ENCODE data around the gene KCNH6. TPM values are rescaled to one million over a fixed set of nuclear protein-coding genes. Genes with fewer than 3 reads are reported as not detected.

Gene KCNH6
- total RNA-seq, 4 donors from 2014 or later = not detected

DNA sequence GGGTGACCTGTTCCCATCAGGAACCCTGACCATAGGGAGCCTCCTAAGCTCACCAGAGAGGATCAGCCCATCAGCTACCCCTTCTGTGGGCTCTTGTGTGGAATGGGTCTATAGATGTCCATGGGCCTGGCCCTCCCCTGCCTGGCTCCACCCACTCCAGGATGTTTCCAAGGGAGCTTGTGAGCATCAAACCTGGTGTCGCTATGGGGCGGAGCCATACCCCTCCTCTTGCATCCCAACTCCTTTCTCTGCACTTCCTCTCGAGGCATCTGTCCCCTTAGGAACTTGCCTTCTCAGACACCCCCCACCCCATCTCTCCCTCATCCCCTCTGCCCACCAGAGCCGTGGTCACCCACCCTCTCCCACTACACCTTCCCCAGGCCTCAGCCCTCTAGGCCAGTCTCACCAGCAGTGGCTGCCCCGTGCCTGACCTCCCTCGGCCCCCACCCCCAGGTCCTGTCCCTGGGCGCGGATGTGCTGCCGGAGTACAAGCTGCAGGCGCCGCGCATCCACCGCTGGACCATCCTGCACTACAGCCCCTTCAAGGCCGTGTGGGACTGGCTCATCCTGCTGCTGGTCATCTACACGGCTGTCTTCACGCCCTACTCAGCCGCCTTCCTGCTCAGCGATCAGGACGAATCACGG, 10.4 kb downstream of the KCNH6 start:
- no peak for ATAC-seq (ENCODE audit: low FRiP score)
- TF ChIP-seq, protein P1, sequence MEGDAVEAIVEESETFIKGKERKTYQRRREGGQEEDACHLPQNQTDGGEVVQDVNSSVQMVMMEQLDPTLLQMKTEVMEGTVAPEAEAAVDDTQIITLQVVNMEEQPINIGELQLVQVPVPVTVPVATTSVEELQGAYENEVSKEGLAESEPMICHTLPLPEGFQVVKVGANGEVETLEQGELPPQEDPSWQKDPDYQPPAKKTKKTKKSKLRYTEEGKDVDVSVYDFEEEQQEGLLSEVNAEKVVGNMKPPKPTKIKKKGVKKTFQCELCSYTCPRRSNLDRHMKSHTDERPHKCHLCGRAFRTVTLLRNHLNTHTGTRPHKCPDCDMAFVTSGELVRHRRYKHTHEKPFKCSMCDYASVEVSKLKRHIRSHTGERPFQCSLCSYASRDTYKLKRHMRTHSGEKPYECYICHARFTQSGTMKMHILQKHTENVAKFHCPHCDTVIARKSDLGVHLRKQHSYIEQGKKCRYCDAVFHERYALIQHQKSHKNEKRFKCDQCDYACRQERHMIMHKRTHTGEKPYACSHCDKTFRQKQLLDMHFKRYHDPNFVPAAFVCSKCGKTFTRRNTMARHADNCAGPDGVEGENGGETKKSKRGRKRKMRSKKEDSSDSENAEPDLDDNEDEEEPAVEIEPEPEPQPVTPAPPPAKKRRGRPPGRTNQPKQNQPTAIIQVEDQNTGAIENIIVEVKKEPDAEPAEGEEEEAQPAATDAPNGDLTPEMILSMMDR (IDR thresholded peaks at IDR 0.05) = no peak
- DNase-seq (ENCODE audit: low spot score) = no peak

DNA sequence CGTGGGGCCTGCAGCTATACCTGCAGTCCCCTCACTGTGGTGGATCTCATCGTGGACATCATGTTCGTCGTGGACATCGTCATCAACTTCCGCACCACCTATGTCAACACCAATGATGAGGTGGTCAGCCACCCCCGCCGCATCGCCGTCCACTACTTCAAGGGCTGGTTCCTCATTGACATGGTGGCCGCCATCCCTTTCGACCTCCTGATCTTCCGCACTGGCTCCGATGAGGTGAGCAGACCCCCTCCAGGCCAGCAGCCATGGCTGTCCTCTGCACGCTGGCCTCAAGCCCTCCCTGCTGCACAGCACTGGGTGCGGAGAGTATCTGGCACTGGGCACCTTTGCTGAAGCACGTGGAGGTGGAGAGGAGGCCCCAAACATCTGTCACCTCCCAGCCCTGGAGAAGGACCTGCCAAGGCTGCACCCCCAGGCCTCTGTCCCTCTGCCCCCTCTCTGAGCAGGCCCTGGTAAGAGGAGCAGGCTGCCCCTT, 11.0 kb downstream of the KCNH6 start:
- ATAC-seq (ENCODE audit: low FRiP score) (no peak), DNase-seq (ENCODE audit: low spot score) (no peak)
- TF ChIP-seq, protein P1 (IDR thresholded peaks at IDR 0.05) = no peak

DNA sequence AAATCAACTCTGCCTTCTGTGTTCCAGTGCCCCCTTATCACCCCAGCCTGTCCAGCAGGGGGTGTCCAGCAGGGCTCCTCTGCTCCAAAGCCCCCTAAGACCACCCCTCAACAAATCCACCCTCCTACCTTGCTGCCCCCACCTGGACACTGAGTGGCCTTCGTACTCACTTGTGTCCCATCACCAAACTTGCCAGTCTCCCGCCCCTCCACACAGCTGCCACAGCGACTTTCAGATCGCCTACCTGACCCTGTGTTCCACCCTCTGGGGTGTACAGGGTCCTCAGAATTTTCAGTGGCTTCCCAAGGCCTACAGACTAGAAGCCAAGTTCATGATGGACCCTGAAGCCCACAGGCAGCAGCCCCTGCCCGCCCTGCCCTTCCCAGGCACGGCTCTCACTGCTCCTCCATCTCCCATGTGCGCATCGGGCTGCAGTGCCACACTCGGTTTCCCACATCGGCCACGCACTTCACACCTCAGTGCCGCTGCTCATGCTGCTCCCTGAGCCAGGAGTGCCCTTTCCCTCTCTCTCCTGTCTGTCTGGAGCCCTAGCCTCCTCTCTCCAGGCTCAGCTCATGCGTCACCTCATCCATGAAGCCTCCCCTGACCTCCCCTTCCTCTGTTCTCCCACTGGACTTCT, 11.8 kb downstream of the KCNH6 start:
- DNase-seq (ENCODE audit: low spot score) (no peak), ATAC-seq (ENCODE audit: low FRiP score) (no peak)
- TF ChIP-seq, protein P1 (IDR thresholded peaks at IDR 0.05) = no peak

DNA sequence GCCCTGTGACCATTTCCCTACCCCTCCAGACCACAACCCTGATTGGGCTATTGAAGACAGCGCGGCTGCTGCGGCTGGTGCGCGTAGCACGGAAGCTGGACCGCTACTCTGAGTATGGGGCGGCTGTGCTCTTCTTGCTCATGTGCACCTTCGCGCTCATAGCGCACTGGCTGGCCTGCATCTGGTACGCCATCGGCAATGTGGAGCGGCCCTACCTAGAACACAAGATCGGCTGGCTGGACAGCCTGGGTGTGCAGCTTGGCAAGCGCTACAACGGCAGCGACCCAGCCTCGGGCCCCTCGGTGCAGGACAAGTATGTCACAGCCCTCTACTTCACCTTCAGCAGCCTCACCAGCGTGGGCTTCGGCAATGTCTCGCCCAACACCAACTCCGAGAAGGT, 12.5 kb downstream of the KCNH6 start:
- TF ChIP-seq, protein P1 (IDR thresholded peaks at IDR 0.05) = no peak
- DNase-seq (ENCODE audit: low spot score) = no peak
- no peak for ATAC-seq (ENCODE audit: low FRiP score)

DNA sequence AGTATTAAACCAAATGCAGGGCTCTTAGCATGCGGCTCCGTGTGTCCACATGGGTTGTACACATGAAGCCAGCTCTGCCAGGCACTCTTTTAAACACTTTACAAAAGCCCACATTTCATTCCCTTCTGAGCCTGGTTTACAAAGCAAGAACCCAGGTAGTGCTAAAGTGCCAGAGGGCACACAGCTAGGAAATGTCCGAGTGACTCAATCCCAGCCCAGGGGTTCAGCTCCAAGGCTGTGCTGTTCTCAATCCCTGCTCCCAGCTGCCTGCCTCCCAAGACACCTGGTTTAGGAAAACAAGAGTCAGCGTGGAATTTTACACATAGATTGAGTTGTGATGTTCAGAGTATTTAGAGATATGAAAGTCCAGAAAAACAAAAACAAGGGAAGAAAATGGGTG, 13.8 kb downstream of the KCNH6 start:
- TF ChIP-seq, protein P1 (IDR thresholded peaks at IDR 0.05) = no peak
- ATAC-seq (ENCODE audit: low FRiP score) (no peak), DNase-seq (ENCODE audit: low spot score) (no peak)

DNA sequence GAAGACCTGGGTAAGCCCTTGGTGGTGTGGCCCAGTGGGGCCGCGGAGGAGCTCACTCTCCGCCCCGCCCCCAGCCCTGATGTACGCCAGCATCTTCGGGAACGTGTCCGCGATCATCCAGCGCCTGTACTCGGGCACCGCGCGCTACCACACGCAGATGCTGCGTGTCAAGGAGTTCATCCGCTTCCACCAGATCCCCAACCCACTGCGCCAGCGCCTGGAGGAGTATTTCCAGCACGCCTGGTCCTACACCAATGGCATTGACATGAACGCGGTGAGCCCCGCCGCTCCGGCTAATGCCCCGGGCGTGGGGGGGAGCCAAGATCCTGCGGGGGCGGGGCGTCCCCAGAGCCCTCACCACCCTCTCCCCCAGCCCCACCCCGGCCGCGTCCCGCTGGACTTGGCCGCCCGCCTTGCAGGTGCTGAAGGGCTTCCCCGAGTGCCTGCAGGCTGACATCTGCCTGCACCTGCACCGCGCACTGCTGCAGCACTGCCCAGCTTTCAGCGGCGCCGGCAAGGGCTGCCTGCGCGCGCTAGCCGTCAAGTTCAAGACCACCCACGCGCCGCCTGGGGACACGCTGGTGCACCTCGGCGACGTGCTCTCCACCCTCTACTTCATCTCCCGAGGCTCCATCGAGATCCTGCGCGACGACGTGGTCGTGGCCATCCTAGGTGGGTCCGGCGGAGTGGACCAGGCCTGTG, 15.0 kb downstream of the KCNH6 start:
- TF ChIP-seq, protein P1 (IDR thresholded peaks at IDR 0.05) = no peak
- ATAC-seq (ENCODE audit: low FRiP score) (no peak), DNase-seq (ENCODE audit: low spot score) (no peak)

Measured in omental fat pad (tissue), 4 donors.